Measurements from ENCODE around the gene C19orf33.

C19orf33 gene

GRCh38 chr19:38346837-38347236 lies 42.8 kb downstream of the C19orf33 start:
- DNase-seq: no peak

- no peak for DNase-seq
Observed at GRCh38 chr19:38350883-38351282, 46.8 kb downstream of the C19orf33 start.

- DNase-seq: no peak
Observed at GRCh38 chr19:38351865-38352395, 47.9 kb downstream of the C19orf33 start.

GRCh38 chr19:38352611-38353010 lies 48.6 kb downstream of the C19orf33 start:
- DNase-seq: no peak
